HFFc6 (cell line): ENCODE results near the gene SLC8A2. TPM values are rescaled to one million over a fixed set of nuclear protein-coding genes. Genes with fewer than 3 reads are reported as not detected.

Source experiments
- DNase-seq: peaks from one replicate; pipeline ENCODE4 v3.0.0-alpha.2; 2018
- H3K27ac Mint-ChIP-seq: 2 replicates; pipeline ENCODE4 v1.8.0; 2020; ENCODE audit warnings: mild to moderate bottlenecking, mixed read lengths
- H3K27me3 Mint-ChIP-seq: 2 replicates; pipeline ENCODE4 v1.8.0; 2021; ENCODE audit warnings: mild to moderate bottlenecking, moderate library complexity, mixed read lengths; ENCODE audit not compliant: insufficient read depth
- H3K36me3 Mint-ChIP-seq: 2 replicates; pipeline ENCODE4 v1.8.0; 2021; ENCODE audit warnings: low read depth, mixed read lengths
- H3K4me1 Mint-ChIP-seq: 2 replicates; pipeline ENCODE4 v1.8.0; 2020; ENCODE audit warnings: low read depth, mixed read lengths
- H3K4me3 Mint-ChIP-seq: 2 replicates; pipeline ENCODE4 v1.8.0; 2020; ENCODE audit warnings: mild to moderate bottlenecking, moderate library complexity, mixed read lengths
- H3K9me3 Mint-ChIP-seq: 2 replicates; pipeline ENCODE4 v1.8.0; 2020; ENCODE audit warnings: mild to moderate bottlenecking, mixed read lengths
- total RNA-seq, 6 experiments: library from RNA; stranded (reverse); fragmentation: NEBNext Ultra II Directional; extraction: Animal tissue kit (Norgen Biotek cat#: 25700); gene quantifications; 2 replicates in 1 of 6; 3 replicates in 5 of 6; pipeline ENCODE4 v1.2.3, GENCODE V29; 2021
- TF ChIP-seq, protein P1 (sequence below): fragments of 200-600 bp; sonication (generic); IDR thresholded peaks from 2 replicates; pipeline ENCODE4 v1.5.0; 2021; ENCODE audit warnings: antibody characterized with exemption, mild to moderate bottlenecking

The SLC8A2 gene
- total RNA-seq, 6 experiments from 2014 or later: not detected

DNA sequence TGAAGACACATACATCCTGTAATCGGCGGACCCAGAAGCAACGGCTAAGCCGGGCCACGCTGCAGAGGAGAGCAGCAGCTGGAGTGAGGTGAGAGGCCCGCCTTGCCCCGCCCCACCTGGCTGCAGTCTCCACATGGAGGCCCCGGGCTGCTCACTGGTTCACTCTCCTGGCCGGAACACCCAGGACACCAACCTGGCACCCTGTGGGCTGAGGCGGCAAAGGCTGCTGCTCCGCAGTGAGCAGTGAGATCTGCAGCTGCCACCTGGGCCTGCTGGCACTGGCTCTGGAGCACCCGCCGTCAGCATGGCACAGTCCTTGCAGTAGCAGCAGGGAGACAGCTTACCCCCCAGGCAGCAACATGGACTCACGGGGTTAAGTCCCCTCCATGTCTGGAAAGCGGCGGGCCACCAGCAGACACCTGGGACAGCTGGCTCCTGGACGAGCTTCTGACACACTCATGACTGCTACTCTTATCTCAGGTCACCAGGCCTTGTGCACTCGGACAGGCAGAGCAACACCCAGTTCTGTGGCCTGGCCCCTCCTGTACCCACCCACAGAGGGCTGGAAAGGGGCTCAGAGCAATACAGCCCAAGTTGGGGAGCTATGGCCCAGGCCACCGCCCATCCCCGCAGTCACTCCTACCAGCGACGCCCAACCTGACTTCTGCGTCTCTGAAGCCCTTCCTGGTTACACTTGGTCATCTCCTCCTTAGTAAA is 25.5 kb upstream of the SLC8A2 start:
- Mint-ChIP-seq H3K27me3 (peaks cover 1% of the 10 kb centered on the region; the same call in 1 of the 2 replicates), H3K4me3 (no peak overlapping the region), H3K36me3 (no peaks in the 10 kb centered on the region), H3K4me1 (peaks cover 6% of the 10 kb centered on the region; the same call in 1 of the 2 replicates), H3K9me3 (no peaks in the 10 kb centered on the region), H3K27ac (no peak overlapping the region)
- DNase-seq: no peak
- TF ChIP-seq, protein P1, sequence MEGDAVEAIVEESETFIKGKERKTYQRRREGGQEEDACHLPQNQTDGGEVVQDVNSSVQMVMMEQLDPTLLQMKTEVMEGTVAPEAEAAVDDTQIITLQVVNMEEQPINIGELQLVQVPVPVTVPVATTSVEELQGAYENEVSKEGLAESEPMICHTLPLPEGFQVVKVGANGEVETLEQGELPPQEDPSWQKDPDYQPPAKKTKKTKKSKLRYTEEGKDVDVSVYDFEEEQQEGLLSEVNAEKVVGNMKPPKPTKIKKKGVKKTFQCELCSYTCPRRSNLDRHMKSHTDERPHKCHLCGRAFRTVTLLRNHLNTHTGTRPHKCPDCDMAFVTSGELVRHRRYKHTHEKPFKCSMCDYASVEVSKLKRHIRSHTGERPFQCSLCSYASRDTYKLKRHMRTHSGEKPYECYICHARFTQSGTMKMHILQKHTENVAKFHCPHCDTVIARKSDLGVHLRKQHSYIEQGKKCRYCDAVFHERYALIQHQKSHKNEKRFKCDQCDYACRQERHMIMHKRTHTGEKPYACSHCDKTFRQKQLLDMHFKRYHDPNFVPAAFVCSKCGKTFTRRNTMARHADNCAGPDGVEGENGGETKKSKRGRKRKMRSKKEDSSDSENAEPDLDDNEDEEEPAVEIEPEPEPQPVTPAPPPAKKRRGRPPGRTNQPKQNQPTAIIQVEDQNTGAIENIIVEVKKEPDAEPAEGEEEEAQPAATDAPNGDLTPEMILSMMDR: no peak

DNA sequence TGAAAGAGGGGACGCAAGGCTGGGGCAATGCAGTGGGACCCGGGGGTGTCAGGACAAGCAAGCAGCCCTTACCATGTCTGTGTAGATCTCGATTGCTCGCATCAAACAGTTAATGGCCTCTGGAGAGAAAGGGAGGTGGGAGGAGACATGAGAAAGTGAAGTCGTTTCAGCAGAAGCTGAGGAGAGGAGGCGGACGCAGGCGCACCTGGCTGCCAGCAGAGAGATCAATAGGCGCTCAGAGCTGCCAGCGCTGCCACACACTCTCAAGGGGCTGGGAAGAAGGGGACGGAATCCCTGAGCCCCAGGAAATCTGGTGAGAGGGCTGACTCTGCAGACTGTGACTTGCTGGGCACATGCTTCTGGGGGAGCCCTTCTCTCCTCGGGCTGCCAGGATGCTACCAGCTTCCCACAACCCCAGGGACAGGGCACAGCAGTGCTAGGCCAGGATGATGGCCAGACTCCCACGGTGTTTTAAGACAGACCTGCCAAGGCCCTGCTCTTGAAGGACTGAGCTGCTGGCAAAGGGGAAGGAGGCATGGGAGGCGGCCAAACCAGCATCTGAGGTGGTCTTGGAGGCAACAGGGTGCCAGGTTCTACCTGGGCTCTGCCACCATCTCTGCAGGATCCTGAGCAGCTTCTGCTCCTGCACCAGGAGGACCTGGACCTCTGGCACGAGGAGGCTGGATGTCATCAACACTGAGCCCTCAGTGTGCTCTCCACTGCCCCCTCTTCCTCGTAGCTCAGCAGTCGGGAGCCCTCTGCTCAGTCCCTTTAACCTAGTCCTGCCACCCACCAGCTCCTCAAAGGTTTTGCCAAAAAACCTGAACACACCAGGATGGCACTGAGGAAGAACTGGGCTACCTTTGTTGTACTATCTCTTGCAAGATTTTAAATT is 24.0 kb upstream of the SLC8A2 start:
- Mint-ChIP-seq H3K27ac (no peak overlapping the region), H3K9me3 (no peaks in the 10 kb centered on the region), H3K4me1 (no peaks in the 10 kb centered on the region), H3K36me3 (no peaks in the 10 kb centered on the region), H3K27me3 (peaks cover 1% of the 10 kb centered on the region; the same call in 1 of the 2 replicates), H3K4me3 (no peak overlapping the region)
- DNase-seq: no peak
- TF ChIP-seq, protein P1: no peak

DNA sequence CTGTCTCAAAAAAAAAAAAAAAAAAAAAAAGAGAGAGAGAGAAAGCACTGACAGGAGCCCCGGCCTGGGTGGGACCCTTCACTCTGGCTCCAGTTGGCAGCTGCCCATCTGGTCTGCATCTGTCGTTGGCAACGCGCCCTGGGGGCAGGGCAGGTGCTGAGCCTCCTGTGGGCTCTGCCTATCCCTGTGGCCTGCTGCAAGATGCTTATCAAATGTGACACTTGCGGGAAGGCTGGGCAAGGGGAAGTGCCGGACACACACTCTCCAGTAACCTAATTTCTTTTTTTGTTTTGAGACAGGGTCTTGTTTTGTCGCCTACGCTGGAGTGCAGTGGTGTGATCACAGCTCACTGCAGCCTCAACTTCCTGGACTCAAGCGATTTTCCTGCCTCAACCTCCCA is 23.0 kb upstream of the SLC8A2 start:
- Mint-ChIP-seq H3K9me3 (no peaks in the 10 kb centered on the region), H3K4me3 (no peak overlapping the region), H3K36me3 (peaks cover 7% of the 10 kb centered on the region), H3K27me3 (peaks cover 1% of the 10 kb centered on the region; the same call in 1 of the 2 replicates), H3K27ac (no peak overlapping the region), H3K4me1 (no peaks in the 10 kb centered on the region)
- no peak for DNase-seq
- TF ChIP-seq, protein P1: no peak

DNA sequence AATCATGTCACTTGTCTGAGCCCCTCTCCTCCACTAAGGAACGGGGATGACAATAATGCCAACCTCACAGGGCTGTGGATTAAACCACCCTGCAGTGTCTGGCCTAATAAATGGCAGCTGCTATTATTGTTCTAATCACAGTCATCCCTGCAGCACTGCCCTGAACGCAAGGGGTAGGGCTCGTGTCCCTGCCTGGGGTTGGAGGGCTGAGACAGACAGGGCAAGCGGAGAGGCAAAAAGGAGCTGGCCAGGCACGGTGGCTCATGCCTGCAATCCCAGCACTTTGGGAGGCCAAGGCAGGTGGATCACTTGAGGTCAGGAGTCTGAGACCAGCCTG is 22.5 kb upstream of the SLC8A2 start:
- Mint-ChIP-seq H3K27ac (no peak overlapping the region), H3K9me3 (no peaks in the 10 kb centered on the region), H3K27me3 (peaks cover 1% of the 10 kb centered on the region), H3K4me3 (no peak overlapping the region), H3K4me1 (no peaks in the 10 kb centered on the region), H3K36me3 (peaks cover 8% of the 10 kb centered on the region)
- no peak for DNase-seq
- TF ChIP-seq, protein P1: no peak

DNA sequence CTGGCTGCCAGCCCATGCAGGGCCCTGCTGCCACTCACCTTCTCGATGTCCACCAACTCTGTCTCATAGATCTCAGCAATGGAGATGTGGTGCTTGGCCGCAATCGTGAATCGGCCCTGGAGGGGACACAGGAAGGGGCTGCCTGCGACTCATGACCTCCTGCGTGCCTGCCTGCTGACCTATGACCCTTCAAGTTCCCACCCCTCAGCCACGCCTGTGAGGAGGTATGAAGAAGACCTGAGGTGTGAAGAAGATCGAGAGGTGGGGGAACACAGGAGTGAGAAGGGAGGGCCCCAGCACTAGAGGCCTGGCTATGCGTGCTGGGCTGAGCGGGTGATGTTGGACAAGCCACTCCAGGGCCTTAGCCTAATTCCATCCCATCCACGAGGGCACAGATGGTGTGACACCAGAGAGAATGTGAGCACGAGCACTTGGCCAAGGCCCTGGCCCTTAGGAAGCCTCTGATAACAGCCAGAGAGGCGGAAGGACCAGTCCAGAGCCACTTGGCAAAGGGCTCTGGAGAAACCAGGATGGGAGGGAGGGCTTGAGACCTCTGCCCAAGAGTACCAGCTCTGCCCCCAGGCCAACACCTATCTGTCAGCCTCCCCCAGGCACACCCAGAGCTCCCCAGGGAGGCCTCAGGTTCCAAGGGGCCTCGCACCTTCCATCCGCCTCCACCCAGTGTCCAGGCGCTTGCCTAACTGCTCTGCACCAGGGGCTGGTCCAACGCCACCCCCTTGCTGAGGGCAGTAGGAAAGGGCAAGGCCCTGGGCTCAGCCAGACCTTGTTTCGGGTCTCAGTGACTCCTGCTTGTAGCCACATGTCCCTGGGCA is 21.9 kb upstream of the SLC8A2 start:
- Mint-ChIP-seq H3K9me3 (no peaks in the 10 kb centered on the region), H3K27ac (no peak overlapping the region), H3K36me3 (peaks cover 8% of the 10 kb centered on the region), H3K27me3 (peaks cover 1% of the 10 kb centered on the region), H3K4me1 (no peaks in the 10 kb centered on the region), H3K4me3 (no peak overlapping the region)
- TF ChIP-seq, protein P1: no peak
- no peak for DNase-seq
